ENCODE results near the gene NXT1.

GRCh38 chr20:23320317-23320716, 30.3 kb upstream of the NXT1 start:
- TF ChIP-seq CTCF (IDR thresholded peaks at IDR 0.05) (peak in 1 of 4 experiments; percentile 11), POLR2AphosphoS5 (IDR thresholded peaks at IDR 0.05) (no peak)
